NCI-H146 (cell line): ENCODE measurements around the gene VN1R5.
"Not testable (repeated sequence)": the region's sequence is repeated elsewhere in the genome, so short reads cannot be mapped to it uniquely, and the experiment has no call there.

Experiments used
- DNase-seq: peaks from one replicate; lab custom pipeline; 2025; lab: John Stamatoyannopoulos, UW

The VN1R5 gene

DNA sequence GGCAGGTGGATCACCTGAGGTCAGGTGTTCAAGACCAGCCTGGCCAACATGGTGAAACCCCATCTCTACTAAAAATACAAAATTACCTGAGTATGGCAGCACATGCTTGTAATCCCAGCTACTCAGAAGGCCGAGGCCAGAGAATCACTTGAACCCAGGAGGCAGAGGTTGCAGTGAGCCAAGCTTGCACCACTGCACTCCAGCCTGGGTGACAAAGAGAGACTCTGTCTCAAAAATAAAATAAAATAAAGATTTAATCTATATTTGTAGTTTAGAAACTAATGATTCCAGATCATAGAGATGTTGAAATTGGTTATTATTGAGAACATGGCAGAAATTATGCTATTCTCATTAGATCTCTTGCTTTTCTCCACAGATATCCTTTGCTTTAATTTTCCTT is at the start of gene VN1R5:
VN1R5 (plus strand) TSS at position 301 of the 400 bp plus-strand sequence.
- not testable (repeated sequence) for DNase-seq

DNA sequence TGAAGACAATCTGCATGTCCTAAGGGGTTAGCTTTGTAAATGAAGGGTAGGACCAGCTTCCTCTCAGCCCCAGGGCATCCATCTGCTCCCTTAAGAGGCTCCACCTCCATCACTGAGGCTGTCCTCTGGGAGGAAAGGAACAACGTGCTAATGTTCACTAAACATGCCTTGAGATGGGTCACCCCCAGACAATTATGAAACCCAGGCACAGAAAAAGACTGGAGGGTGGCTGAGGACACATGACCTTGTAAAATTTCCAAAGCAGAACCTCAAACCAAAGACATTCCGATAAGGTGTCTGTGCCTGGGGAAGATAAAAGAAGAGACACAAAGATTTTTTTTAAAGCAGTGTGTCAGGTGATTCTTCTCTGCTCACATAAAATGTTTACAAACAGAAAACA is 46.5 kb upstream of the VN1R5 start:
- DNase-seq, result peak; percentile 47

DNA sequence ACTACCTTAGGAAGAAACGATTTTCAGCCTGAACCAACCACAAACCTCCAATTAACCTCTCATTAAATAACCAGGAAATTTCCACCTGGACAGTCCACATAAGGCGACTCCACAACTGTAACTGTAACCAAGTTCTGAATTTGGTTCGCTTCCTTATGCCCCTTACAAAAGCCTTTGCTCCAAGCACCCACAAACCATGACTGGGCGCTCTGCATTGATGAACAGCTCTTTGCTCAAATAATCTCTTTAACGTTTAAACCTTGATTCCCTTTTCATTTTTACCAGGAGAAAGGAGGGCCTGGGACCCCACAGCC is 45.9 kb upstream of the VN1R5 start:
- no peak for DNase-seq

DNA sequence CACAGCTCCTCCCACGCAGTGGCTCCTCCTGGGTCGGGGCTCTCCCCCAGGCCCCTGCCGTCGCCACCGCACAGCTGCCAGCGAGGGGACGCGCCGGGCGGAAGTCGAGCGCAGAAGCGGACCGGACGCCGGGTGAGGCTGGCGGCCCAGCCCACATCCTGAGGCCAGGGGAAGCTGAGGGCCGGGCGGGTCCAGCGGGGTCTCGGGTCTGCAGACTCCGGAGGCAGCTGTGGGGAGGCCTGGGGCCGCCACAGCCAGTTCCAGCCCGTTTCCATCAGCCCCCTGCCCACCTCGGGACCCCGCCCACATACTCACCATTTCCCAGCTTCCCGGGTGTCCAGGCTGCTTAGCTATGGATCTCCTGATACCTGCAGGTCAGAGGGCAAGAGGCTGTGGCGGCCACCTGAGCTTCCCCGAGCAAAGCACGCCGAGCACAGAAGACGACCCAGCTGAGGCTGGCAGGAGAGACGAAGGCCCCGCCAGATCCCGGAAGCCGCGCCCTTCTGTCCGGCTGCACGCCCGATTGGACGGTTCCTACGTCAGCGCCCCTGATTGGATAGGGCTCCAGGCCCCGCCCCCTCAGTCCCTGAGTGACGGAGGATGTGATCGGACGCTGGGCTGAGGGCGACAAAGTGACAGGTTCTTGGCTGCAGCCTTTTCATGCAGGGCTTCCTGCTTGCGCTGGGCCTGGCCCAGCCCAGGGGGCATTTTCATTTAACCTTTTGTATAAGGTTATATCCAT is 45.3 kb upstream of the VN1R5 start:
- DNase-seq, result peak; percentile 99

DNA sequence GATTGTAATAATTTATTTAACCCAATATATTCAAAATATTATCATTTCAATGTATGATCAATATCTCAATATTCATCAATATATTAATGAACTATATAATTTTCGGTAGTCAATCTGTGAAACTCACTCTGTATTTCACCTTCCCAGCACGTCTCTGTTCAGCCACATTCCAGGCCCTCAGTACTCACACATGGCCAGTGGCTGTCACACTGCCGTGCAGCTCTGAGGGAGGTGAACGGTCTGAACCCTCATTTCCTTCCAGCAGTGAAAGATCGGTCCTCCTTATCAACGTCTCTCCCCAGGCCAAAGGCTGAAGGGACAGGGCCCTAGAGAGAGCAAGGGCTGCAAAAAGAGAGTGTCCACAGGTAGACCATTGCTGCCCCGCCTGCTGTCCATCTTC is 44.5 kb upstream of the VN1R5 start:
- peak; percentile 6 for DNase-seq

DNA sequence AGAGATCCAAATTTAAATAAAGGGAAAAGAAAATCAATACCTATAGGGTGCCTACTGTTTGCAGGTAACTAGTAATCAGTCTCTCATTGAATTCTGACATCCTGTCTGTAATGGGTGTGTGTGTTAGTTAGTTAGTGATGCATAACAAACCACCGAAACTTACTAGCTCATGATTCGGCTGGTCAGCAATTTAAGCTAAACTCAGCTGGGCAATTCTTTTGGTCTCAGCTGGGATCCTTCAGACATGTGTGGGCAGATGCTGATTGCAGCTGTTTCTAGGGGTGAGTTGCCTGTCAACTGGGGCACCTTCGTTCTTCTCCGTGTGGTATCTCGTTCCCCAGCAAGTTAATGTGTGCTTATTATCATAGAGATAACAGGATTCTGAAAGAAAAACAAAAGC is 43.9 kb upstream of the VN1R5 start:
- DNase-seq, result peak; percentile 10

DNA sequence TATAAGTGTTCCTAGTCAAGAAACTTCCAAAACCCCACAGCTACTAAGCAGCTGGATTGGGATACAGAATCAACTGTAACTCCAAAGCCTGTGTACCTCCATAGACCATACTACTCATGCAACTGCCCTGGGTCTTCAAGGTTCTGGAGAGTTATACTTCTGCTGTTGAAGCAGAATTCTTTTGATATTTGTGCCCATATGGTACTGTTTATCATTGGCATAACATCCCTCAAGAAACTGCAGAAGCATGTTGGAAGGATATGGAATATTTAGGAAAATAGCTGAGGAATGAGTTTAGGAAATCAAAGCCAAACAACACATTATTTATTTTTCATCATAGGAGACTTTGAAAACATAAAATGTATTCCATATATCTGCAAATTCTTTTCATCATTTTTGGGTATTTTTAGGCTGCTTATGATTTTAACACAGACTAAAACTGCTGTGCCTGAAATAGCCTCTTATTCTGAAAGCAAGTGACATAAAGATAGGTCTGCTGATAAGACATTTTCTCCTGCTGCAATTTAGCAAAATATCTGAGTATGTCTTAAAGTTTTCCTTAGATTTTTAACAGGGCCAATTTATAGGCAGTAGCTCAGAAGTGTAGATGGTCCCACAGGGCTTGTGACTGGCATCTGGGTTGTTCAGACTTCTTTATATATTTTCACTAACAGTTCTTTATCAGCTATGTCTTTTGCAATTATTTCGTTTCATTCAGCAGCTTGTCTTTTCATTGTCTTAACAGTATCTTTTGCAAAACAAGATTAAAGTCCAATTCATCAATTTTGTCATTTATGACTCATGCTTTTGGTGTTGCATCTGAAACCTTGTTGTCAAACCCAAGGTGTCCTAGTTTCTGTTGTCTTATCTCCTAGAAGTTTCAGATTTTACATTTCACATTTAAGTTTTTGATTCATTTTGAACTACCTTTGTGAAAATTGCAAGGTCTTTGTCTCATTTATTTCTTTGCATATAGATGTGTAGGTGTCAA is 43.0 kb upstream of the VN1R5 start:
- no peak for DNase-seq

DNA sequence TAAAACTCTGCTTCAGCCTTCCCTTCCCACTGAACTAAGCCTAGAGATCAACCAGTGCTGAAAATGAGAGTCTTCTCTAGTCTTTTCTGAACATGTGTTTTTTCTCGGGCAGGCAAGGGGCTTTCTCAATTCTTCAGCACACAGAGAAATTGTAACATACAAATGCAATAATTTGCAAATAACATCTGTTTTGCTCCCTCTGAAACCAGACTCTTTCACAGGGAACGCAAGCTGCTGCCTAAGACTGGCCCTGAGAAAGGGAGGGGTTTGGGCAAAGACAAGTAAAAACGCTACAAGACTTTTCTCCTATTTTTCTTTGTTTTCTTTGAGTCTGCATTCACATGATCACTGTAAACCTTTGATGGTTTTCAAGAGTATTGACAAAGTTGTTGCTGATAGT is 39.6 kb upstream of the VN1R5 start:
- DNase-seq, result no peak

DNA sequence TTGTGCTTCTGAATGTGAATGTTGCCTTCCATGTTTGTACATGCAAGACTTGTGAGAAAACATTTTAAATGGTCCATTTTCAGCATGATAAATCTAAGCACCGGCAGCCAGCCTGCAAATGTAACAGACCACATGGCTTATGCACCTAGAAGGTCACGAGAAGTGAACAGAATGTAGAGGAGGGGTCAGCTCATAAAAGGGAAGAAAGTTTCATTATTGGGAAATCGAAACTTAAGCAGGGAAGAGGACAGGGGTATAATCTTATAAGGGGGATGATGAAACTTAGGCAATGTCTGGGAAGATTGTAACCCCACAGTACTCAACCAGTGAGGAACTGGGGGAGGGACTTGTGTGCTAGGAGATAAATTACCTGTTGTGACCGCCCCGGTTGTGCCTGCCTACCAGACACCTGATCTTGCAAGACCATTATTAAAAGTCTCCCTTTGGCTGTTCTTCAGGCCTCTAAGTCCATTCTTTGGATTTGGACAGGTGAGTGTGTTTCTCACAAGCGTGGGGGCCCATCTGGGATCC is 37.7 kb upstream of the VN1R5 start:
- no peak for DNase-seq

DNA sequence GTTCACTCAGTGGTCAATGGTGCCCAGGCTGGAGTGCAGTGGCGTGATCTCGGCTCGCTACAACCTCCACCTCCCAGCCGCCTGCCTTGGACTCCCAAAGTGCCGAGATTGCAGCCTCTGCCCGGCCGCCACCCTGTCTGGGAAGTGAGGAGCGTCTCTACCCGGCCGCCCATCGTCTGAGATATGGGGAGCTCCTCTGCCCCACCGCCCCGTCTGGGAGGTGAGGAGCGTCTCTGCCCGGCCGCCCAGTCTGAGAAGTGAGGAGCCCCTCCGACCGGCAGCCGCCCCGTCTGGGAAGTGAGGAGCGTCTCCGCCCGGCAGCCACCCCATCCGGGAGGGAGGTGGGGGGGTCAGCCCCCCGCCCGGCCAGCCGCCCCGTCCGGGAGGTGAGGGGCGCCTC is 35.6 kb upstream of the VN1R5 start:
- DNase-seq, result not testable (repeated sequence)

DNA sequence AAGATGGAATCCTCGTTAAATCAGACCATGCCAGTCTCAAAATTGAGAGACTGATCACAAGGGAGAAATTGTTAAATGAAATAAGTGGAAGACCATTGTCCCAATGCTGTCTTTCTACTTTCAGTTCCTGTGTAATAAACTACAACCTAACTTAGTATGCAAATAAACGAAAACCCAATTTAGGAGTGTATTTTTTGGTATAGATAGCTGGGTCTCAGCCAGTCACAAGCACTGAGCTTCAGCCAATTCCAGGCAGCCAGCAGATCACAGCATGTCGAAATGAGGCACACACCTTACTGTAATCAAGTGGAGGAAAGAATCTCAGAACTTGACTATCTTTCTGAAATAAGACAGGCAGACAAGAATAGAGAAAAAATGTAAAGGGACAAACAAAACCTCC is 33.0 kb upstream of the VN1R5 start:
- DNase-seq, result no peak

DNA sequence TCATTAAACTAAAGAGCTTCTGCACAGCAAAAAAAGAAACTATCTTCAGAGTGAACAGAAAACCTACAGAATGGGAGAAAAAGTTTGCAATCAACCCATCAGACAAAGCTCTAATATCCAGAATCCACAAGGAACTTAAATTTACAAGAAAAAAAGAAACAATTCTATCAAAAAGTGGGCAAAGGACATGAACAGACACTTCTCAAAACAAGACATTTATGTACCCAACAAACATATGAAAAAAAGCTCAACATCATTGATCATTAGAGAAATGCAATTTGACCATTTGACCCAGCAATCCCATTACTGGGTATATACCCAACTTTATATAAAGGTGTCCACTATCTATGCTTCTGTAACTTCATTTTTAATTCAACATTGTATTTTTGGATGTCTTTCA is 31.1 kb upstream of the VN1R5 start:
- DNase-seq, result no peak

DNA sequence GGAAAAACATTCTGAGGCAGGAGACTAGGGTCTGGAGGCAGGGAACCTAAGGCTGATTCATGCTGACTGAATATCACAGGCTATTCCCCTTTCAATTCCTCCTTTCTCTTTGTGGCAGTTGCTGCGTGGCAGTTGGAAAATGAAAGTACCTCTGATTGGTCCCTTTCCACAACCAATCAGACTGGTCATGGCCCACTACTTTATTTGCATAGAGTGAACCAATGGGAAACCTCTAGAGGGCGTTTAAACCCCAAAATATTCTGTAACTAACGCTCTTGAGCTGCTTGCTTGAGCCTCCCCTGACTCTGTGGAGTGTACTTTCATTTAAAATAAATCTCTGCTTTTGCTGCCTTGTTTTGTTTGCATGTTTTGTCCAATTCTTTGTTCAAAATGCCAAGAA is 27.7 kb upstream of the VN1R5 start:
- peak; percentile 3 for DNase-seq

DNA sequence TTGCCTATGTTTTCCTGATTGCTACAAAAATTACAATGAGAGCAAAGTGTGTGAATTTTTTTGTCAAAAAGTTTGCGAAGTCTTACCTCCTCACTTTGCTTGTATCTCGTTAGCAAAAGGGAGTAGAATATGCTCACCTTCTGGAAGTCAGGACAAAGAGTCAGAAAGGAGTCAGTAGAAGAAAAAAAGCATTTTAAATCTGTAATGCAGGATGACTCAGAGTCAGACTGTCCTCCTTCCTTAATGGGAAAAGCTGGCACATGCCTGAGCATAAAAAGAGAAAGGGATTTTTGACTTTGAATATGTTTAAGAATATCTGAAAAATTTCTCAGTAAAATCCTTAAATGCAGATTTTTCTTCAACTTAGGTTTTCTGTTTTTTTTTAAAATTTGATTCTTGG is 14.2 kb upstream of the VN1R5 start:
- no peak for DNase-seq

DNA sequence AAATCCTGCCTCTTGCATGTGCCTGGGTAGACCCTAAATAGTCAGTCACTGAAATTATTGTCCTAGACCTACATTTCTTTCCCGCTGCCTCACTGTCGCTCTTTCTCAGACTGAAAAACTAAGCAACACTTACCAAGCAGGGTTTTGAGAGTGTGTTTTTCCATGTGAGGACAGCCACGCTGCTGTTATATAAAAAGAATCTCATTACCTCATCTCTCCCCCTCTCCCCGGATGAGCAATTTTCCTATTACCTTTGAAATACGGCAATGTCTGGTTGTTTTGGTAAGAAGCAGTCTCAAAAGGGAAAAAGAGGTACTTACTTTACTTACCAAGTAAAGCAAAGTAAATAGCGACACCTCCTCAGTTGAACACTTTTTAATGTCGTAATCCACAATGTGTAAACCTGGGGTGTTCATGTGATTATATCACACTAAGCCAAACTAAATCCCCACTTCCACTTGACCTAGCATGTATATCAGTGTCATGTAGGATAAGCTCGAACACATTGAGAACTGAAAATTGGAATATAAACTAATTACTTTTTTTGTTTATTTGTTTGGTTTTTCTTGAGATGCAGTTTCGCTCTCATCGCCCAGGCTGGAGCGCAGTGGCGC is 12.2 kb upstream of the VN1R5 start:
- no peak for DNase-seq

DNA sequence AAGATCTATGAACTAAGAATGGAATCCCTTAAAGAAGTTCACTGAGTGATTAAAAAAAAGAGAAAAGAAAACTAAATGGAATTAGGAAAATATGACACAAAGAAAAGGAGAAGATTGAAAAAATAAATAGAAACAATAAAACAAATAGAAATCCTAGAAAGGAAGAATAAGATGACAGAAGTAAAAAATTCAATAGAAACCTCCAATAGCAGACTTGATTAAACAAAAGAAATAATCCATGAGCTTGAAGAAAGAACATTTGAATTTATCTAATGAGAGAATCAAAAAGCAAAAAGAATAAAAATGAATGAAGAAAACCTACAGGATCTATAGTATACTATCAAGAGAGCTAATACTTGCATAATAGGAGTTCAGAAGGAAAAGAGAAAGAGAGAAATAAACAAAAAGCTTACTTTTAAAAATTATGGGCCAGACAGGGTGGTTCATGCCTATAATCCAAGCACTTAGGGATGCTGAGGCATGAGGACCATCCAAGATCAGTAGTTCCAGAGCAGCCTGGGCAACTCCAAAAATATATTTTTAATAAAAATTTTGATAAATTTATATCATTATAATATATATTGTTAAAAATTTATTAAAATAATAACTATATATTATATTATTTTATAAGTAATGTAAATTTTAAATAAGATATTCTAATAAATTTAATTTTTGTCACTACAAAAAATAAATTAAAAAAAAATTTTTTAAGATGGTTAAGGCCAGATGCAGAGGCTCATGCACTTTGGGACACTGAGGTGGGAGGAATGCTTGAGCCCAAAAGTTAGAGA is 9.4 kb upstream of the VN1R5 start:
- no peak for DNase-seq

DNA sequence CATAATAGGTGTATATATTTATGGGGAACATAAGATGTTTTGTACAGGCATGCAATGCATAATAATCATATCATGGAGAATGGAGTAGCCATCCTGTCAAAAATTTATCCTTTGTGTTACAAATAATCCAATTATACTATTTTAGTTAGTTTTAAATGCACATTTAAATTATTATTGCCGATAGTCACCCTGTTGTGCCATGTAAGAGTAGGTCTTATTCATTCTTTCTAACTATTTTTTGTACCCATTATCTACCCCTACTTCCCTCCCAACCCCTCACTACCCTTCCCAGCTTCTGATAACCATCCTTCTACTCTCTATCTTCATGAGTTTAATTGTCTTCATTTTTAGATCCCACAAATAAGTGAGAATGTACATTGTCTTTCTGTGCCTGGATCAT is 8.3 kb upstream of the VN1R5 start:
- DNase-seq, result no peak

DNA sequence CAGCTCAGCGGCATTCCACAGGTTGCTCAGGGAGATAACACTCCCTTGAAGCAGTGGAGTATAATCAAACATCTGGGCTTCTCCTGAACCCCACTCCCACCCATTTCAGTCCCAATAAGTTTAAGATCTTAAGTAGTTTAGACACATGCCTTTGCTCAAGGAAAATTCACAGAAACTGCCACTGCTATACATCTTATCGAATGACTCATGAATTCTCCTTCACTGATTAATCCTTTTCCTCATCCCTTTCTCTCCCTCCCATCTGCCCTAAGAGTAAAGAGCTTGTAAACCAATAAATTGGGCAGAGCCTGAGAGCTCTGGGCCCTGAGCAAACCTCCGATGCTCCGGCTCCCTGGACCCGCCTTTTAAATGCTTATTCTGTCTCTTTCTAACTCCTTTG is 10.2 kb downstream of the VN1R5 start:
- DNase-seq, result no peak

DNA sequence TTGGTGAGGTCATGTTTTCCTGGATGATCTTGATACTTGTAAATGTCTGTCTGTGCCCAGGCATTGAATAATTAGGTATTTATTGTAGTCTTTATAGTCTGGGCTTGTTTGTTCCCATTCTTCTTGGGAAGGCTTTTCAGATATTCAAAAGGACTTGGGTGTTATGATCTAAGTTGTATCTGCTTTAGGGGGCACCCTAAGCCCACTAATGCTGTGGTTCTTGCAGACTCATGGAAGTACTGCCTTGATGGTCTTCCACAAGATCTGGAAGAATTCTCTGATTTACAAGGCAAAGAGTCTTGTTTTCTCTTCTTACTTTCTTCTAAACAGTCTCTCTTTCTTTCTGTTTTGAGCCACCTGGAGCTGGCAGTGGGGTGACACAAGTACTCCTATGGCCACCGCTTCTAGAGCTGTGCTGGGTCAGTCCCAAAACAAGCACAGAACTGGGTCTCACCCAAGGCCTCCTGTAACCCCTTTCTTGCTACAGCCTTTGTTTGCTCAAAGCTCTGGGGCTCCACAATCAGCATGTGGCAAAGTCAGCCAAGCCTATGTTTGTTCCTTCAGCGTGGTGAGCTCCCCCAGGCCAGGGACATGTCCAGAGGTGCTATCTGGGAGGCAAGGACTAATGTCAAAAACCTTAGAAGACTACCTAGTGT is 12.6 kb downstream of the VN1R5 start:
- no peak for DNase-seq

DNA sequence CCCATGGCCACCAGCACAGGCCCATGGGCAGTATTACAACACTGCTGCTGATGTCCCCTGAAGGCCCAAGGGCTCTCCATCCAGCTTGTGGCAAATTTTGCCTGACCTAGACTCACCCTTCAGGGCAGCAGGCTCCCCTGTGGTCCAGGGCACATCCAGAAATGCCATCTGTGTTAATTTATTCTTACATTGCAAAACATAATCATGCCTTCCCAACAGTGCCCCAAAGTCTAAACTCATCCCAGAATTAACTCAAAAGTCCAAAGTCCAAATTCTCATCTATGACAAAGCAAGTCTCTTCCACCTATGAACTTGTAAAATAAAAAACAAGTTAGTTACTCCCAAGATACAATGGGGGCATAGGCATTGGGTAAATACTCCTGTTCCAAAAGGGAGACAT is 13.3 kb downstream of the VN1R5 start:
- no peak for DNase-seq

DNA sequence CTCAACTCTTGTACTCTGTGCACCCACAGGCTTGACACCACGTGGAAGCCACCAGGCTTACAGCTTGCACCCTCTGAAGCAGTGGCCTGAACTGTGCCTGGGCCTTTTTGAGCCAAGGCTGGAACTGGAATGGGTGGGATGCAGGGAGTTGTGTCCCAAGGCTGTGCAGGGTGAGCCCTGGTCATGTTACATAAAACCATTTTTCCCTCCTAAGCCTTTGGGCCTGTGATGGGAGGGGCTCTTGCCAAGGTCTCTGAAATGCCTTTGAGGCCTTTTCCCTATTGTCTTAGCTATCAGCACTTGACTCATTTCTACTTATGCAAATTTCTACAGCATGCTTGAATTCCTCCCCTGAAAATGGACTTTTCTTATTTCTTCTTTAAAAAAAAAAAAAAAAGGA is 14.1 kb downstream of the VN1R5 start:
- no peak for DNase-seq
